ENCODE measurements around the gene MRM2. TPM values are rescaled to one million over a fixed set of nuclear protein-coding genes. Genes with fewer than 3 reads are reported as not detected.

Gene MRM2
- total RNA-seq, 2 experiments from 2014 or later = 23.6 to 25.7 TPM

GRCh38 chr7:2232766-2233520 is 9.1 kb downstream of the MRM2 start, which contains the start of gene MAD1L1:
Gene MAD1L1, minus strand, starts transcription at chr7:2232945. Its CDS starts 2,812 bp downstream, at chr7:2230133.
- peak; percentile 92 for DNase-seq
- Mint-ChIP-seq H3K27ac (peak within 1 kb of the TSS; percentile 82), H3K9me3 (no peaks in the 10 kb centered on the region), H3K36me3 (ENCODE audit: low read depth) (peaks cover 34% of the 10 kb centered on the region), H3K4me1 (peaks cover 41% of the 10 kb centered on the region), H3K27me3 (no peaks in the 10 kb centered on the region), H3K4me3 (peak within 1 kb of the TSS; percentile 87)
- CTCF ChIA-PET = interaction anchor here (0.9 to 1.7 kb wide), 3 partner anchors 8 to 129 kb away, joined by 3 to 5 read pairs (median 5); partner anchors contain the start of genes MRM2 and NUDT1
- POLR2A ChIA-PET = interaction anchor here (1.0 to 3.4 kb wide), 6 partner anchors 9 to 123 kb away, joined by 3 to 38 read pairs (median 4); partner anchors contain the start of genes EIF3B, MRM2 and NUDT1

- no peaks in the 10 kb centered on the region for H3K27me3 Mint-ChIP-seq
- H3K4me1 Mint-ChIP-seq = peaks cover 39% of the 10 kb centered on the region
- H3K36me3 Mint-ChIP-seq (ENCODE audit: low read depth) = peaks cover 29% of the 10 kb centered on the region
- ChIA-PET CTCF (interaction anchor here (0.6 to 1.7 kb wide), 6 partner anchors 9 to 139 kb away, joined by 3 to 12 read pairs (median 4); partner anchors contain the start of genes MRM2 and NUDT1), POLR2A (interaction anchor here (0.6 to 3.4 kb wide), 8 partner anchors 10 to 176 kb away, joined by 3 to 38 read pairs (median 4); partner anchors contain the start of genes EIF3B, MRM2, NUDT1 and SNX8)
- peak overlapping the region; percentile 66 for H3K27ac Mint-ChIP-seq
- H3K9me3 Mint-ChIP-seq = no peaks in the 10 kb centered on the region
- DNase-seq = peak; percentile 30
- H3K4me3 Mint-ChIP-seq = peak overlapping the region; percentile 87
Observed at GRCh38 chr7:2231992-2232765, 9.8 kb downstream of the MRM2 start.

- peaks cover 38% of the 10 kb centered on the region for H3K4me1 Mint-ChIP-seq
- POLR2A ChIA-PET = interaction anchor here (1.9 to 3.4 kb wide), 2 partner anchors 11 to 18 kb away, joined by 6 to 38 read pairs; partner anchors contain the start of genes MRM2 and NUDT1
- no peak overlapping the region for H3K27ac Mint-ChIP-seq
- no peak overlapping the region for H3K4me3 Mint-ChIP-seq
- no peaks in the 10 kb centered on the region for H3K27me3 Mint-ChIP-seq
- DNase-seq = no peak
- no peaks in the 10 kb centered on the region for H3K9me3 Mint-ChIP-seq
- peaks cover 25% of the 10 kb centered on the region for H3K36me3 Mint-ChIP-seq (ENCODE audit: low read depth)
- CTCF ChIA-PET = interaction anchor here (1.6 kb wide), 1 partner anchor 117 kb away, joined by 12 read pairs; no protein-coding TSS in a partner anchor
Observed at GRCh38 chr7:2230882-2231281, 11.1 kb downstream of the MRM2 start.

- H3K36me3 Mint-ChIP-seq (ENCODE audit: low read depth) = peaks cover 28% of the 10 kb centered on the region
- no peak overlapping the region for H3K27ac Mint-ChIP-seq
- ChIA-PET CTCF (no interaction called here), POLR2A (interaction anchor here (3.4 kb wide), 1 partner anchor 12 kb away, joined by 38 read pairs; the partner anchor contains the start of genes MRM2 and NUDT1)
- no peaks in the 10 kb centered on the region for H3K27me3 Mint-ChIP-seq
- H3K4me1 Mint-ChIP-seq = peaks cover 36% of the 10 kb centered on the region
- no peak for DNase-seq
- H3K4me3 Mint-ChIP-seq = peak overlapping the region; percentile 13
- H3K9me3 Mint-ChIP-seq = no peaks in the 10 kb centered on the region
Observed at GRCh38 chr7:2230226-2230625, 11.8 kb downstream of the MRM2 start.

GRCh38 chr7:2229467-2229866 is 12.5 kb downstream of the MRM2 start:
- Mint-ChIP-seq H3K36me3 (ENCODE audit: low read depth) (peaks cover 25% of the 10 kb centered on the region), H3K4me3 (no peak overlapping the region), H3K9me3 (no peaks in the 10 kb centered on the region), H3K27ac (no peak overlapping the region), H3K4me1 (peaks cover 32% of the 10 kb centered on the region), H3K27me3 (no peaks in the 10 kb centered on the region)
- CTCF ChIA-PET = no interaction called here
- POLR2A ChIA-PET = no interaction called here
- DNase-seq = no peak

- DNase-seq = no peak
- ChIA-PET POLR2A (no interaction called here), CTCF (no interaction called here)
- Mint-ChIP-seq H3K27me3 (no peaks in the 10 kb centered on the region), H3K36me3 (ENCODE audit: low read depth) (peaks cover 29% of the 10 kb centered on the region), H3K27ac (no peak overlapping the region), H3K4me3 (no peak overlapping the region), H3K4me1 (peaks cover 31% of the 10 kb centered on the region), H3K9me3 (no peaks in the 10 kb centered on the region)
Observed at GRCh38 chr7:2228921-2229320, 13.1 kb downstream of the MRM2 start.

GRCh38 chr7:2227699-2228098 is 14.3 kb downstream of the MRM2 start:
- DNase-seq = no peak
- H3K27me3 Mint-ChIP-seq = no peaks in the 10 kb centered on the region
- ChIA-PET POLR2A (no interaction called here), CTCF (no interaction called here)
- H3K27ac Mint-ChIP-seq = no peak overlapping the region
- no peaks in the 10 kb centered on the region for H3K9me3 Mint-ChIP-seq
- peaks cover 30% of the 10 kb centered on the region for H3K36me3 Mint-ChIP-seq (ENCODE audit: low read depth)
- H3K4me1 Mint-ChIP-seq = peaks cover 24% of the 10 kb centered on the region
- H3K4me3 Mint-ChIP-seq = no peak overlapping the region

- ChIA-PET POLR2A (no interaction called here), CTCF (no interaction called here)
- Mint-ChIP-seq H3K4me1 (peaks cover 14% of the 10 kb centered on the region), H3K9me3 (no peaks in the 10 kb centered on the region), H3K27ac (no peak overlapping the region), H3K36me3 (ENCODE audit: low read depth) (peaks cover 37% of the 10 kb centered on the region), H3K4me3 (no peak overlapping the region), H3K27me3 (no peaks in the 10 kb centered on the region)
- DNase-seq = no peak
Observed at GRCh38 chr7:2225830-2226229, 16.2 kb downstream of the MRM2 start.

- H3K4me3 Mint-ChIP-seq = no peak overlapping the region
- peaks cover 9% of the 10 kb centered on the region for H3K4me1 Mint-ChIP-seq
- POLR2A ChIA-PET = no interaction called here
- H3K27me3 Mint-ChIP-seq = no peaks in the 10 kb centered on the region
- DNase-seq = no peak
- CTCF ChIA-PET = no interaction called here
- H3K27ac Mint-ChIP-seq = no peak overlapping the region
- H3K36me3 Mint-ChIP-seq (ENCODE audit: low read depth) = peaks cover 37% of the 10 kb centered on the region
- no peaks in the 10 kb centered on the region for H3K9me3 Mint-ChIP-seq
Observed at GRCh38 chr7:2225336-2225735, 16.7 kb downstream of the MRM2 start.

- no peaks in the 10 kb centered on the region for H3K27me3 Mint-ChIP-seq
- DNase-seq = no peak
- ChIA-PET POLR2A (no interaction called here), CTCF (no interaction called here)
- H3K27ac Mint-ChIP-seq = no peak overlapping the region
- H3K4me1 Mint-ChIP-seq = peaks cover 5% of the 10 kb centered on the region
- no peak overlapping the region for H3K4me3 Mint-ChIP-seq
- H3K9me3 Mint-ChIP-seq = no peaks in the 10 kb centered on the region
- H3K36me3 Mint-ChIP-seq (ENCODE audit: low read depth) = peaks cover 34% of the 10 kb centered on the region
Observed at GRCh38 chr7:2224934-2225333, 17.1 kb downstream of the MRM2 start.

GRCh38 chr7:2224491-2224928 is 17.5 kb downstream of the MRM2 start:
- peaks cover 30% of the 10 kb centered on the region for H3K36me3 Mint-ChIP-seq (ENCODE audit: low read depth)
- POLR2A ChIA-PET = no interaction called here

GRCh38 chr7:2223321-2223720 is 18.7 kb downstream of the MRM2 start:
- ChIA-PET POLR2A (no interaction called here), CTCF (no interaction called here)
- H3K9me3 Mint-ChIP-seq = no peaks in the 10 kb centered on the region
- H3K27me3 Mint-ChIP-seq = no peaks in the 10 kb centered on the region
- no peak for DNase-seq
- peaks cover 3% of the 10 kb centered on the region for H3K4me1 Mint-ChIP-seq
- H3K36me3 Mint-ChIP-seq (ENCODE audit: low read depth) = peaks cover 27% of the 10 kb centered on the region
- H3K27ac Mint-ChIP-seq = no peak overlapping the region
- no peak overlapping the region for H3K4me3 Mint-ChIP-seq

More at GRCh38 chr7:2224491-2224928, 17.5 kb downstream of the MRM2 start:
- no peaks in the 10 kb centered on the region for H3K27me3 Mint-ChIP-seq
- H3K27ac Mint-ChIP-seq = no peak overlapping the region
- peaks cover 3% of the 10 kb centered on the region for H3K4me1 Mint-ChIP-seq
- no peaks in the 10 kb centered on the region for H3K9me3 Mint-ChIP-seq
- no peak overlapping the region for H3K4me3 Mint-ChIP-seq
- no peak for DNase-seq
- CTCF ChIA-PET = no interaction called here

- POLR2A ChIA-PET = no interaction called here
- no peaks in the 10 kb centered on the region for H3K9me3 Mint-ChIP-seq
- H3K4me1 Mint-ChIP-seq = no peaks in the 10 kb centered on the region
- CTCF ChIA-PET = interaction anchor here (0.7 kb wide), 1 partner anchor 19 kb away, joined by 4 read pairs; no protein-coding TSS in a partner anchor
- H3K4me3 Mint-ChIP-seq = no peak overlapping the region
- DNase-seq = no peak
- peaks cover 30% of the 10 kb centered on the region for H3K36me3 Mint-ChIP-seq (ENCODE audit: low read depth)
- no peak overlapping the region for H3K27ac Mint-ChIP-seq
- no peaks in the 10 kb centered on the region for H3K27me3 Mint-ChIP-seq
Observed at GRCh38 chr7:2222516-2222915, 19.5 kb downstream of the MRM2 start.

All from activated CD4-positive, alpha-beta memory T cell treated with anti-CD3 and anti-CD28 coated beads, Interleukin-2, amount 10 ng/mL, durations not matched to agents 7 days and 5 days (primary cell).